Measurements from ENCODE around the gene KDM4B.

Gene KDM4B

GRCh38 chr19:5126498-5127223 lies 157.7 kb downstream of the KDM4B start:
- Mint-ChIP-seq H3K27me3 (no peaks in the 10 kb centered on the region), H3K36me3 (peaks cover 7 to 31% of the 10 kb centered on the region in 2 donors), H3K4me3 (peak overlapping the region; percentile 47 to 67), H3K9me3 (no peaks in the 10 kb centered on the region), H3K27ac (peak overlapping the region; percentile 96), H3K4me1 (peaks cover 58 to 92% of the 10 kb centered on the region in 2 donors)
- ATAC-seq (replicated peaks): peak; percentile 24 to 26
- DNase-seq: peak; percentile 61

GRCh38 chr19:5127717-5128116 lies 158.8 kb downstream of the KDM4B start:
- H3K9me3 Mint-ChIP-seq: no peaks in the 10 kb centered on the region
- H3K36me3 Mint-ChIP-seq: peaks cover 16 to 32% of the 10 kb centered on the region in 2 donors
- ATAC-seq (replicated peaks): peak; percentile 36 to 39
- H3K27ac Mint-ChIP-seq: peak overlapping the region; percentile 96
- H3K4me1 Mint-ChIP-seq: peaks cover 57 to 92% of the 10 kb centered on the region in 2 donors
- no peaks in the 10 kb centered on the region for H3K27me3 Mint-ChIP-seq
- peak overlapping the region; percentile 75 to 78 for H3K4me3 Mint-ChIP-seq
- peak; percentile 71 for DNase-seq

GRCh38 chr19:5128251-5128935 lies 159.5 kb downstream of the KDM4B start:
- DNase-seq (no peak), ATAC-seq (replicated peaks) (no peak)
- Mint-ChIP-seq H3K36me3 (peaks cover 23 to 37% of the 10 kb centered on the region in 2 donors), H3K4me3 (peak overlapping the region; percentile 75 to 78), H3K4me1 (peaks cover 62 to 94% of the 10 kb centered on the region in 2 donors), H3K27me3 (no peaks in the 10 kb centered on the region), H3K27ac (peak overlapping the region; percentile 98), H3K9me3 (no peaks in the 10 kb centered on the region)

- peak overlapping the region; percentile 41 to 97 for H3K4me3 Mint-ChIP-seq
- H3K4me1 Mint-ChIP-seq: peaks cover 62 to 95% of the 10 kb centered on the region in 2 donors
- DNase-seq (no peak), ATAC-seq (replicated peaks) (no peak)
- no peaks in the 10 kb centered on the region for H3K9me3 Mint-ChIP-seq
- peak overlapping the region; percentile 98 for H3K27ac Mint-ChIP-seq
- no peaks in the 10 kb centered on the region for H3K27me3 Mint-ChIP-seq
- H3K36me3 Mint-ChIP-seq: peaks cover 25 to 36% of the 10 kb centered on the region in 2 donors
Observed at GRCh38 chr19:5128936-5129389, 160.1 kb downstream of the KDM4B start.

- no peak for DNase-seq
- peak overlapping the region; percentile 98 for H3K27ac Mint-ChIP-seq
- peaks cover 63 to 100% of the 10 kb centered on the region in 2 donors for H3K4me1 Mint-ChIP-seq
- no peaks in the 10 kb centered on the region for H3K27me3 Mint-ChIP-seq
- H3K9me3 Mint-ChIP-seq: no peaks in the 10 kb centered on the region
- H3K4me3 Mint-ChIP-seq: peak overlapping the region; percentile 90 to 97
- peaks cover 29 to 43% of the 10 kb centered on the region in 2 donors for H3K36me3 Mint-ChIP-seq
- no peak for ATAC-seq (replicated peaks)
Observed at GRCh38 chr19:5129691-5130090, 160.8 kb downstream of the KDM4B start.

- Mint-ChIP-seq H3K36me3 (peaks cover 35 to 50% of the 10 kb centered on the region in 2 donors), H3K4me1 (peaks cover 63 to 100% of the 10 kb centered on the region in 2 donors), H3K27ac (peak overlapping the region; percentile 98), H3K9me3 (no peaks in the 10 kb centered on the region), H3K4me3 (peak overlapping the region; percentile 90 to 97), H3K27me3 (no peaks in the 10 kb centered on the region)
- DNase-seq (peak; percentile 84), ATAC-seq (replicated peaks) (peak; percentile 67)
Observed at GRCh38 chr19:5130371-5131030, 161.6 kb downstream of the KDM4B start.

GRCh38 chr19:5131031-5131505 lies 162.2 kb downstream of the KDM4B start:
- Mint-ChIP-seq H3K27me3 (no peaks in the 10 kb centered on the region), H3K4me1 (peaks cover 62 to 100% of the 10 kb centered on the region in 2 donors), H3K27ac (peak overlapping the region; percentile 98), H3K4me3 (peak overlapping the region; percentile 90 to 97), H3K36me3 (peaks cover 40 to 55% of the 10 kb centered on the region in 2 donors), H3K9me3 (no peaks in the 10 kb centered on the region)
- ATAC-seq (replicated peaks) (peak; percentile 62 to 70), DNase-seq (peak; percentile 83)

- peak; percentile 11 to 21 for ATAC-seq (replicated peaks)
- H3K4me3 Mint-ChIP-seq: peak overlapping the region; percentile 90 to 97
- H3K4me1 Mint-ChIP-seq: peaks cover 56 to 99% of the 10 kb centered on the region in 2 donors
- H3K9me3 Mint-ChIP-seq: no peaks in the 10 kb centered on the region
- H3K27ac Mint-ChIP-seq: peak overlapping the region; percentile 98
- peaks cover 41 to 58% of the 10 kb centered on the region in 2 donors for H3K36me3 Mint-ChIP-seq
- DNase-seq: no peak
- H3K27me3 Mint-ChIP-seq: no peaks in the 10 kb centered on the region
Observed at GRCh38 chr19:5131506-5132205, 162.7 kb downstream of the KDM4B start.

GRCh38 chr19:5132206-5132560 lies 163.3 kb downstream of the KDM4B start:
- H3K36me3 Mint-ChIP-seq: peaks cover 47 to 63% of the 10 kb centered on the region in 2 donors

GRCh38 chr19:5132698-5133651 lies 164.1 kb downstream of the KDM4B start:
- Mint-ChIP-seq H3K4me3 (peak overlapping the region; percentile 90 to 97), H3K9me3 (no peaks in the 10 kb centered on the region), H3K4me1 (peaks cover 57 to 99% of the 10 kb centered on the region in 2 donors), H3K27me3 (no peaks in the 10 kb centered on the region), H3K36me3 (peaks cover 53 to 71% of the 10 kb centered on the region in 2 donors), H3K27ac (peak overlapping the region; percentile 98)
- ATAC-seq (replicated peaks) (no peak), DNase-seq (no peak)

More at GRCh38 chr19:5132206-5132560, 163.3 kb downstream of the KDM4B start:
- peak overlapping the region; percentile 90 to 97 for H3K4me3 Mint-ChIP-seq
- peaks cover 57 to 99% of the 10 kb centered on the region in 2 donors for H3K4me1 Mint-ChIP-seq
- H3K9me3 Mint-ChIP-seq: no peaks in the 10 kb centered on the region
- DNase-seq: no peak
- peak overlapping the region; percentile 98 for H3K27ac Mint-ChIP-seq
- H3K27me3 Mint-ChIP-seq: no peaks in the 10 kb centered on the region
- ATAC-seq (replicated peaks): no peak

- ATAC-seq (replicated peaks) (no peak), DNase-seq (no peak)
- Mint-ChIP-seq H3K36me3 (peaks cover 63 to 82% of the 10 kb centered on the region in 2 donors), H3K4me3 (peak overlapping the region; percentile 69 to 90), H3K27me3 (no peaks in the 10 kb centered on the region), H3K4me1 (peaks cover 59 to 99% of the 10 kb centered on the region in 2 donors), H3K9me3 (no peaks in the 10 kb centered on the region), H3K27ac (peak overlapping the region; percentile 98)
Observed at GRCh38 chr19:5133986-5134595, 165.2 kb downstream of the KDM4B start.

- peaks cover 67 to 88% of the 10 kb centered on the region in 2 donors for H3K36me3 Mint-ChIP-seq
- peak overlapping the region; percentile 88 for H3K27ac Mint-ChIP-seq
- peak overlapping the region; percentile 59 to 69 for H3K4me3 Mint-ChIP-seq
- no peaks in the 10 kb centered on the region for H3K27me3 Mint-ChIP-seq
- no peak for DNase-seq
- no peak for ATAC-seq (replicated peaks)
- no peaks in the 10 kb centered on the region for H3K9me3 Mint-ChIP-seq
- peaks cover 61 to 99% of the 10 kb centered on the region in 2 donors for H3K4me1 Mint-ChIP-seq
Observed at GRCh38 chr19:5134691-5135090, 165.8 kb downstream of the KDM4B start.

All from stimulated activated naive B cell treated with anti-CD40 and anti-IgM and Interleukin-4, amounts not matched to agents 10 μg/mL and 1 μg/mL and 100 μg/mL, for 72 hours (primary cell).